HepG2 (cell line): ENCODE data around the gene GUSB. TPM values are rescaled to one million over a fixed set of nuclear protein-coding genes. Genes with fewer than 3 reads are reported as not detected.

ENCODE experiments used
- ATAC-seq: fragments of 200-7000 bp; cut with Tn5 transposase; 3 replicates; pipeline ENCODE4 v1.9.1; 2020; ENCODE audit warnings: mild to moderate bottlenecking, moderate library complexity
- BruUV-seq: library from RNA; stranded (reverse); fragments of 400-500 nt; replicated peaks from 2 replicates; lab custom pipeline; 2021; lab: Mats Ljungman, UMichigan
- CTCF ChIA-PET: fragments of 300-600 bp; formaldehyde crosslinking; extraction: SDS; loops from one replicate; lab custom pipeline; 2021; ENCODE audit warnings: low total read pairs, inconsistent platforms, low intra/inter-chr PET ratio; lab: Yijun Ruan, JAX
- POLR2A ChIA-PET: fragments of 350-600 bp; sonication (Branson Sonifier 250); formaldehyde crosslinking; loops from one replicate; lab custom pipeline; 2020; ENCODE audit warnings: antibody characterized with exemption, inconsistent platforms; lab: Yijun Ruan, JAX
- DNase-seq: peaks from one replicate; pipeline ENCODE4 v3.0.0-alpha.2; 2015; ENCODE audit warnings: low spot score
- FAIRE-seq: peaks from 3 replicates; lab custom pipeline; 2011; peaks lifted over from hg19 to GRCh38; lab: Jason Lieb, UNC
- H2AFZ ChIP-seq: one replicate; pipeline ENCODE4 v1.6.1; 2011; ENCODE audit warnings: low read length, inconsistent platforms
- H3K27ac ChIP-seq: fragments of 300-600 bp; 3 replicates; pipeline ENCODE4 v1.8.0; 2011; ENCODE audit warnings: mixed run types, mild to moderate bottlenecking, mixed read lengths, low read length, inconsistent platforms; ENCODE audit not compliant: insufficient read depth; ENCODE audit errors: extremely low read length
- H3K27me3 ChIP-seq, 2 experiments: fragments of 200-600 bp in 1 of 2; 2 replicates in 1 of 2; 3 replicates in 1 of 2; pipeline versions ENCODE4 v1.6.0 to v1.8.0; 2011; ENCODE audit warnings: low read length in 2 of 2, mild to moderate bottlenecking in 2 of 2, moderate library complexity in 2 of 2, inconsistent platforms in 1 of 2; ENCODE audit not compliant: insufficient read depth in 2 of 2, control insufficient read depth in 1 of 2
- H3K36me3 ChIP-seq, 2 experiments: fragments of 200-600 bp in 1 of 2; replicated peaks in 1 of 2; 2 replicates in 1 of 2; 3 replicates in 1 of 2; pipeline versions ENCODE4 v1.5.1 to v1.8.0; 2011; ENCODE audit warnings: low read length in 2 of 2, inconsistent platforms in 1 of 2; ENCODE audit not compliant: insufficient read depth in 2 of 2, control insufficient read depth in 1 of 2
- H3K4me1 ChIP-seq: 2 replicates; pipeline ENCODE4 v1.5.1; 2012; ENCODE audit warnings: low read length, inconsistent platforms; ENCODE audit not compliant: insufficient read depth
- H3K4me2 ChIP-seq: 2 replicates; pipeline ENCODE4 v1.6.0; 2011; ENCODE audit warnings: low read depth, low read length, inconsistent platforms
- H3K4me3 ChIP-seq, 3 experiments: fragments of 200-600 bp in 1 of 3; sonication (generic), shearing (Covaris generic) in 1 of 3; replicated peaks in 1 of 3; 2 replicates each; pipeline ENCODE4 v1.5.1; 2011 to 2016; ENCODE audit warnings: low read length in 3 of 3, inconsistent platforms in 2 of 3, low read depth in 2 of 3, mild to moderate bottlenecking in 2 of 3, control low read depth in 1 of 3, mixed read lengths in 1 of 3; ENCODE audit not compliant: insufficient read depth in 1 of 3
- H3K79me2 ChIP-seq: one replicate; pipeline ENCODE4 v1.6.1; 2011; ENCODE audit warnings: low read length, inconsistent platforms; ENCODE audit not compliant: insufficient read depth
- H3K9ac ChIP-seq: 2 replicates; pipeline ENCODE4 v1.6.0; 2011; ENCODE audit warnings: mild to moderate bottlenecking, low read depth, low read length, inconsistent platforms; ENCODE audit not compliant: insufficient read depth
- H3K9me3 ChIP-seq: 2 replicates; pipeline ENCODE4 v1.5.1; 2012; ENCODE audit warnings: mild to moderate bottlenecking, low read length
- H4K20me1 ChIP-seq: 2 replicates; pipeline ENCODE4 v1.6.0; 2011; ENCODE audit warnings: inconsistent platforms, mild to moderate bottlenecking, low read length, moderate library complexity; ENCODE audit not compliant: insufficient read depth
- TP53 ChIP-seq: sonication (generic); formaldehyde crosslinking; conservative IDR thresholded peaks from 2 replicates; pipeline ENCODE4 v1.4.0; 2020; ENCODE audit warnings: missing genetic modification reagents
- ZBTB20 ChIP-seq: sonication (generic); formaldehyde crosslinking; IDR thresholded peaks from 2 replicates; pipeline ENCODE4 v1.8.1; 2023; ENCODE audit warnings: missing genetic modification reagents, low read depth, mild to moderate bottlenecking, borderline replicate concordance
- ZBTB8A ChIP-seq: sonication (generic); formaldehyde crosslinking; IDR thresholded peaks from 2 replicates; pipeline ENCODE4 v1.4.0; 2020; ENCODE audit warnings: mild to moderate bottlenecking, low read depth, missing genetic modification reagents, borderline replicate concordance
- ZNF451 ChIP-seq: sonication (generic); formaldehyde crosslinking; IDR thresholded peaks from 2 replicates; pipeline ENCODE4 v1.5.0; 2020; ENCODE audit warnings: mild to moderate bottlenecking, missing genetic modification reagents
- ZNF557 ChIP-seq: sonication (generic); formaldehyde crosslinking; IDR thresholded peaks from 2 replicates; pipeline ENCODE4 v1.4.0; 2020; ENCODE audit warnings: missing genetic modification reagents
- ZNF607 ChIP-seq: sonication (generic); formaldehyde crosslinking; IDR thresholded peaks from 2 replicates; pipeline ENCODE4 v1.5.1; 2020; ENCODE audit warnings: missing genetic modification reagents, mild to moderate bottlenecking, borderline replicate concordance
- ZNF614 ChIP-seq: IDR thresholded peaks from 2 replicates; pipeline ENCODE4 v1.6.1; 2018; ENCODE audit warnings: missing biosample characterization, missing genetic modification reagents, inconsistent platforms, borderline replicate concordance
- ZNF644 ChIP-seq: IDR thresholded peaks from 2 replicates; pipeline ENCODE4 v1.6.1; 2016; ENCODE audit warnings: low read depth
- WGBS: methylation state at CpG from one replicate; pipeline ENCODE4 v1.1.6; 2017; ENCODE audit warnings: low lambda C conversion rate; 5-methylcytosine and 5-hydroxymethylcytosine counted together
- in situ Hi-C: cut with HindIII; loops from 2 replicates; pipeline ENCODE4 v1.10.0; 2017; ENCODE audit warnings: low pct_unique_long_range_greater_than_20kb; ENCODE audit not compliant: extremely low pct_ligation_motif_present
- intact Hi-C: fragments of 100-400 bp; cut with micrococcal nuclease; formaldehyde crosslinking; loops from one replicate; pipeline ENCODE4 v1.10.0; 2022; ENCODE audit not compliant: unreplicated experiment
- polyA plus RNA-seq, 8 experiments: library from polyadenylated mRNA; depleted of rRNA in 3 of 8; stranded (reverse) in 7 of 8; unstranded in 1 of 8; fragments of >200 nt; fragmentation: Illumina TruSeq in 4 of 8; extraction: Trizol in 4 of 8; gene quantifications; 2 replicates each; pipeline versions ENCODE4 v1.2.1 to v1.2.3, GENCODE V29; 2011 to 2016; ENCODE audit warnings: low read depth in 4 of 8, missing spikeins in 1 of 8, mixed read lengths in 1 of 8; ENCODE audit not compliant: insufficient read depth in 1 of 8
- total RNA-seq, 5 experiments: library from RNA; depleted of rRNA; stranded (reverse); fragments of >200 nt; fragmentation: Illumina TruSeq; extraction: Trizol; gene quantifications; 2 replicates each; pipeline ENCODE4 v1.2.3, GENCODE V29; 2016; ENCODE audit warnings: low read depth in 1 of 5
- TF ChIP-seq, protein P1 (sequence below): IDR thresholded peaks from 2 replicates; pipeline ENCODE4 v1.6.1; 2016; ENCODE audit warnings: low read depth, missing genetic modification reagents, missing compliant biosample characterization
- TF ChIP-seq, protein P2 (sequence below): sonication (generic); formaldehyde crosslinking; IDR thresholded peaks from 2 replicates; pipeline ENCODE4 v1.5.0; 2020; ENCODE audit warnings: mild to moderate bottlenecking, missing genetic modification reagents, moderate library complexity

Gene GUSB
- total and polyA plus RNA-seq, 2 of the 13 experiments (the other 11 are each of a cell fraction or from before 2014, with no cell fraction given): 18.8 to 60.0 TPM

DNA sequence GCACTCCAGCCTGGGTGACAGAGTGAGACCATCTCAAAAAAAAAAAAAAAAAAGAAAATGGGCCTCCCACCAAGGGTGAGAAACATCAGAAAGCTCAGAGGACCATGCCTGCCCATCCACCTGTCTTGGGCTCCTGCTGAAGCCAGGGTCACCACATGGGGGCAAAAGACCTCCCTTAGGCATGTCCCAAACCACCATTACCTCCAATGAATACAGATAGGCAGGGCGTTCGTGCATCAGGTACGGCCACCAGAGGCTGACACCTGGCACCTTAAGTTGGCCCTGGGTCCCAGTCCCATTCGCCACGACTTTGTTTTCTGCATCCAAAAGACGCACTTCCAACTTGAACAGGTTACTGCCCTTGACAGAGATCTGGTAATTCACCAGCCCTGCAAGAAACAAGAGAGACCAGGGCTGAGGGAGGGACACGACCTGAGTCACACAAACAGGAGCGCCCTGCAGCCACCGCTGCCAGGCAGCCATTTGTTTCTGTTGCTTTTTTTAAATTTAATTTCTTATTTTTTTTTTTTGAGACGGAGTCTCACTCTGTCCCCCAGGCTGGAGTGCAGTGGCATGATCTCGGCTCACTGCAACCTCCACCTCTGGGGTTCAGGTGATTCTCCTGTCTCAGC lies 6.1 kb downstream of the GUSB start:
- in situ Hi-C loops: no loop called here
- ATAC-seq: peak; percentile 31; the same call in 2 of the 3 replicates
- BruUV-seq: no TSS peak

DNA sequence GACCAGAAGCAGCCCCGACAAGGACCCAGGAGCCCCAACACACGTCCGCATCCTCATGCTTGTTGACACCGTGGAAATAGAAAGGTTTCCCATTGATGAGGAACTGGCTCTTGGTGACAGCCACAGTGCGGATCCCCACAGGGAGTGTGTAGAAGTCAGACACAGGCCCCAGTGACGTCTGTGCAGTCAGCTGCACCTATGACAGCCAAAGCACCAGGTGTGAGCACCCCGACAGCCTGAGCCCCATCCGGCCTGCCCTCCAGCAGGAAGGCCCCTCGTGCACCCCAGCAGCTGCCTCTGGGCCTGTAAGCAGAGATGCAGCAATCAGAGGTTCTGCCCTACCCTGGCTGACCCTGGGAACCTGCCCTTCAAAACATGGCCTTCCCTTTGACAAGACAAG lies 7.1 kb downstream of the GUSB start:
- intact Hi-C loops: no loop called here
- no peak for ATAC-seq
- H3K9me3 ChIP-seq: no peaks in the 10 kb centered on the region
- no TSS peak for BruUV-seq
- no peak overlapping the region for H3K4me3 ChIP-seq
- H3K36me3 ChIP-seq: peaks cover 15 to 40% of the 10 kb centered on the region in 2 experiments; a peak in 4 of 5 replicates
- no peaks in the 10 kb centered on the region for H4K20me1 ChIP-seq
- no peaks in the 10 kb centered on the region for H3K4me1 ChIP-seq
- H2AFZ ChIP-seq: no peak overlapping the region
- no peak for FAIRE-seq
- in situ Hi-C loops: no loop called here
- H3K79me2 ChIP-seq: no peaks in the 10 kb centered on the region
- 100% methylated on average over 2 of the region's 9 CpGs for WGBS
- DNase-seq: no peak
- H3K27me3 ChIP-seq: no peaks in the 10 kb centered on the region
- H3K4me2 ChIP-seq: no peak overlapping the region
- no peak overlapping the region for H3K9ac ChIP-seq
- no peak overlapping the region for H3K27ac ChIP-seq
- TF ChIP-seq TP53 (CRISPR knock-in tag): no peak
- no peak for TF ChIP-seq ZBTB8A (CRISPR knock-in tag)
- no peak for TF ChIP-seq ZNF451 (CRISPR knock-in tag)
- no peak for TF ChIP-seq ZBTB20 (CRISPR knock-in tag)
- TF ChIP-seq ZNF644 (CRISPR knock-in tag): no peak
- no peak for TF ChIP-seq ZNF557 (CRISPR knock-in tag)
- TF ChIP-seq, protein P1, sequence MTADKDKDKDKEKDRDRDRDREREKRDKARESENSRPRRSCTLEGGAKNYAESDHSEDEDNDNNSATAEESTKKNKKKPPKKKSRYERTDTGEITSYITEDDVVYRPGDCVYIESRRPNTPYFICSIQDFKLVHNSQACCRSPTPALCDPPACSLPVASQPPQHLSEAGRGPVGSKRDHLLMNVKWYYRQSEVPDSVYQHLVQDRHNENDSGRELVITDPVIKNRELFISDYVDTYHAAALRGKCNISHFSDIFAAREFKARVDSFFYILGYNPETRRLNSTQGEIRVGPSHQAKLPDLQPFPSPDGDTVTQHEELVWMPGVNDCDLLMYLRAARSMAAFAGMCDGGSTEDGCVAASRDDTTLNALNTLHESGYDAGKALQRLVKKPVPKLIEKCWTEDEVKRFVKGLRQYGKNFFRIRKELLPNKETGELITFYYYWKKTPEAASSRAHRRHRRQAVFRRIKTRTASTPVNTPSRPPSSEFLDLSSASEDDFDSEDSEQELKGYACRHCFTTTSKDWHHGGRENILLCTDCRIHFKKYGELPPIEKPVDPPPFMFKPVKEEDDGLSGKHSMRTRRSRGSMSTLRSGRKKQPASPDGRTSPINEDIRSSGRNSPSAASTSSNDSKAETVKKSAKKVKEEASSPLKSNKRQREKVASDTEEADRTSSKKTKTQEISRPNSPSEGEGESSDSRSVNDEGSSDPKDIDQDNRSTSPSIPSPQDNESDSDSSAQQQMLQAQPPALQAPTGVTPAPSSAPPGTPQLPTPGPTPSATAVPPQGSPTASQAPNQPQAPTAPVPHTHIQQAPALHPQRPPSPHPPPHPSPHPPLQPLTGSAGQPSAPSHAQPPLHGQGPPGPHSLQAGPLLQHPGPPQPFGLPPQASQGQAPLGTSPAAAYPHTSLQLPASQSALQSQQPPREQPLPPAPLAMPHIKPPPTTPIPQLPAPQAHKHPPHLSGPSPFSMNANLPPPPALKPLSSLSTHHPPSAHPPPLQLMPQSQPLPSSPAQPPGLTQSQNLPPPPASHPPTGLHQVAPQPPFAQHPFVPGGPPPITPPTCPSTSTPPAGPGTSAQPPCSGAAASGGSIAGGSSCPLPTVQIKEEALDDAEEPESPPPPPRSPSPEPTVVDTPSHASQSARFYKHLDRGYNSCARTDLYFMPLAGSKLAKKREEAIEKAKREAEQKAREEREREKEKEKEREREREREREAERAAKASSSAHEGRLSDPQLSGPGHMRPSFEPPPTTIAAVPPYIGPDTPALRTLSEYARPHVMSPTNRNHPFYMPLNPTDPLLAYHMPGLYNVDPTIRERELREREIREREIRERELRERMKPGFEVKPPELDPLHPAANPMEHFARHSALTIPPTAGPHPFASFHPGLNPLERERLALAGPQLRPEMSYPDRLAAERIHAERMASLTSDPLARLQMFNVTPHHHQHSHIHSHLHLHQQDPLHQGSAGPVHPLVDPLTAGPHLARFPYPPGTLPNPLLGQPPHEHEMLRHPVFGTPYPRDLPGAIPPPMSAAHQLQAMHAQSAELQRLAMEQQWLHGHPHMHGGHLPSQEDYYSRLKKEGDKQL (CRISPR knock-in tag): no peak
- TF ChIP-seq ZNF614 (CRISPR knock-in tag): no peak
- POLR2A ChIA-PET: no interaction called here
- CTCF ChIA-PET: no interaction called here

More for the DNA sequence above, 6.1 kb downstream of the GUSB start:
- H3K79me2 ChIP-seq: peaks cover 3% of the 10 kb centered on the region
- no peak overlapping the region for H2AFZ ChIP-seq
- intact Hi-C loops: no loop called here
- DNase-seq (no peak), FAIRE-seq (no peak)
- H3K4me3 ChIP-seq: no peak overlapping the region
- peaks cover 7% of the 10 kb centered on the region for H3K4me1 ChIP-seq
- H3K27me3 ChIP-seq: no peaks in the 10 kb centered on the region
- 98% methylated on average over 11 of the region's 11 CpGs for WGBS
- ChIA-PET POLR2A (no interaction called here), CTCF (no interaction called here)
- H3K27ac ChIP-seq: no peak overlapping the region
- no peak overlapping the region for H3K4me2 ChIP-seq
- no peak overlapping the region for H3K9ac ChIP-seq
- H4K20me1 ChIP-seq: no peaks in the 10 kb centered on the region
- H3K36me3 ChIP-seq: peaks cover 15 to 35% of the 10 kb centered on the region in 2 experiments; a peak in 4 of 5 replicates
- H3K9me3 ChIP-seq: no peaks in the 10 kb centered on the region
- TF ChIP-seq, protein P2, sequence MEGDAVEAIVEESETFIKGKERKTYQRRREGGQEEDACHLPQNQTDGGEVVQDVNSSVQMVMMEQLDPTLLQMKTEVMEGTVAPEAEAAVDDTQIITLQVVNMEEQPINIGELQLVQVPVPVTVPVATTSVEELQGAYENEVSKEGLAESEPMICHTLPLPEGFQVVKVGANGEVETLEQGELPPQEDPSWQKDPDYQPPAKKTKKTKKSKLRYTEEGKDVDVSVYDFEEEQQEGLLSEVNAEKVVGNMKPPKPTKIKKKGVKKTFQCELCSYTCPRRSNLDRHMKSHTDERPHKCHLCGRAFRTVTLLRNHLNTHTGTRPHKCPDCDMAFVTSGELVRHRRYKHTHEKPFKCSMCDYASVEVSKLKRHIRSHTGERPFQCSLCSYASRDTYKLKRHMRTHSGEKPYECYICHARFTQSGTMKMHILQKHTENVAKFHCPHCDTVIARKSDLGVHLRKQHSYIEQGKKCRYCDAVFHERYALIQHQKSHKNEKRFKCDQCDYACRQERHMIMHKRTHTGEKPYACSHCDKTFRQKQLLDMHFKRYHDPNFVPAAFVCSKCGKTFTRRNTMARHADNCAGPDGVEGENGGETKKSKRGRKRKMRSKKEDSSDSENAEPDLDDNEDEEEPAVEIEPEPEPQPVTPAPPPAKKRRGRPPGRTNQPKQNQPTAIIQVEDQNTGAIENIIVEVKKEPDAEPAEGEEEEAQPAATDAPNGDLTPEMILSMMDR: 0 out of 2 replicates have a peak, but pooled peaks have one; percentile 16
- no peak for TF ChIP-seq ZNF607 (CRISPR knock-in tag)
